ENCODE data around the gene CCDC92B. TPM values are rescaled to one million over a fixed set of nuclear protein-coding genes. Genes with fewer than 3 reads are reported as not detected.
"Not testable (repeated sequence)": the region's sequence is repeated elsewhere in the genome, so short reads cannot be mapped to it uniquely, and the experiment has no call there.

CCDC92B gene
- total RNA-seq, 1 donor from 2014 or later: 0.13 TPM

GRCh38 chr17:2693561-2694380, 55.7 kb downstream of the CCDC92B start:
- intact Hi-C loops (cut with DNase I): no loop called here
- peak; percentile 71 for DNase-seq (ENCODE audit: low spot score)

- no peak for DNase-seq (ENCODE audit: low spot score)
- intact Hi-C loops (cut with DNase I): no loop called here
Measured at GRCh38 chr17:2692781-2693135, 56.7 kb downstream of the CCDC92B start.

GRCh38 chr17:2691965-2692780, 57.3 kb downstream of the CCDC92B start:
- peak; percentile 67 for DNase-seq (ENCODE audit: low spot score)
- intact Hi-C loops (cut with DNase I): no loop called here

- intact Hi-C loops (cut with DNase I): no loop called here
- no peak for DNase-seq (ENCODE audit: low spot score)
Measured at GRCh38 chr17:2691069-2691871, 58.2 kb downstream of the CCDC92B start.

- DNase-seq (ENCODE audit: low spot score): peak; percentile 71
- intact Hi-C loops (cut with DNase I): no loop called here
Measured at GRCh38 chr17:2690165-2691068, 59.0 kb downstream of the CCDC92B start.

- DNase-seq (ENCODE audit: low spot score): peak; percentile 71
- intact Hi-C loops (cut with DNase I): loop anchor here (5.0 kb wide), 1 partner anchor 97 kb away; the partner anchor contains the start of gene PAFAH1B1
Measured at GRCh38 chr17:2689411-2690164, 59.9 kb downstream of the CCDC92B start.

- intact Hi-C loops (cut with DNase I): loop anchor here (5.0 kb wide), 1 partner anchor 96 kb away; the partner anchor contains the start of gene PAFAH1B1
- peak; percentile 62 for DNase-seq (ENCODE audit: low spot score)
Measured at GRCh38 chr17:2688351-2689342, 60.8 kb downstream of the CCDC92B start.

- intact Hi-C loops (cut with DNase I): loop anchor here (5.0 kb wide), 1 partner anchor 95 kb away; the partner anchor contains the start of gene PAFAH1B1
- no peak for DNase-seq (ENCODE audit: low spot score)
Measured at GRCh38 chr17:2687074-2687418, 62.4 kb downstream of the CCDC92B start.

- no peak for DNase-seq (ENCODE audit: low spot score)
- intact Hi-C loops (cut with DNase I): loop anchor here (5.0 kb wide), 1 partner anchor 93 kb away; the partner anchor contains the start of gene PAFAH1B1
Measured at GRCh38 chr17:2685696-2686095, 63.8 kb downstream of the CCDC92B start.

GRCh38 chr17:2684549-2684948, 64.9 kb downstream of the CCDC92B start:
- no peak for DNase-seq (ENCODE audit: low spot score)
- intact Hi-C loops (cut with DNase I): no loop called here

- intact Hi-C loops (cut with DNase I): no loop called here
- no peak for DNase-seq (ENCODE audit: low spot score)
Measured at GRCh38 chr17:2683912-2684311, 65.5 kb downstream of the CCDC92B start.

- intact Hi-C loops (cut with DNase I): no loop called here
- DNase-seq (ENCODE audit: low spot score): no peak
Measured at GRCh38 chr17:2682176-2682938, 67.1 kb downstream of the CCDC92B start.

- no peak for DNase-seq (ENCODE audit: low spot score)
- intact Hi-C loops (cut with DNase I): no loop called here
Measured at GRCh38 chr17:2681650-2682049, 67.8 kb downstream of the CCDC92B start.

GRCh38 chr17:2680961-2681360, 68.5 kb downstream of the CCDC92B start:
- intact Hi-C loops (cut with DNase I): no loop called here
- no peak for DNase-seq (ENCODE audit: low spot score)

GRCh38 chr17:2679247-2679646, 70.2 kb downstream of the CCDC92B start:
- not testable (repeated sequence) for DNase-seq (ENCODE audit: low spot score)
- intact Hi-C loops (cut with DNase I): loop anchor here (10.0 kb wide), 1 partner anchor 154 kb away; no protein-coding TSS in a partner anchor
